Lower lobe of right lung (tissue), 2 donors: Measurements from ENCODE around the gene TLX2. TPM values are rescaled to one million over a fixed set of nuclear protein-coding genes. Genes with fewer than 3 reads are reported as not detected.
A peak's percentile ranks its signal among the peaks of the same experiment; 100 is the strongest.
"Not testable (repeated sequence)": the region's sequence is repeated elsewhere in the genome, so short reads cannot be mapped to it uniquely, and the experiment has no call there.

Experiments used
- ATAC-seq, 2 donors: fragments of 200-7000 bp; cut with Tn5 transposase; one replicate each; pipeline ENCODE4 v1.9.1; 2020 to 2022; ENCODE audit warnings: mild to moderate bottlenecking in 2 of 2, moderate library complexity in 2 of 2
- DNase-seq: peaks from one replicate; pipeline ENCODE4 v3.0.0-alpha.2; 2020
- H3K27ac ChIP-seq: fragments of 200-600 bp; one replicate; pipeline ENCODE4 v1.8.0; 2022
- H3K27me3 ChIP-seq: fragments of 200-600 bp; one replicate; pipeline ENCODE4 v1.8.0; 2022; ENCODE audit warnings: low read depth
- H3K36me3 ChIP-seq: fragments of 200-600 bp; one replicate; pipeline ENCODE4 v1.8.0; 2022; ENCODE audit warnings: mild to moderate bottlenecking
- H3K4me1 ChIP-seq: fragments of 200-600 bp; one replicate; pipeline ENCODE4 v1.8.0; 2022
- H3K4me3 ChIP-seq: fragments of 200-600 bp; one replicate; pipeline ENCODE4 v1.8.0; 2022; ENCODE audit warnings: mild to moderate bottlenecking
- H3K9me3 ChIP-seq: fragments of 200-600 bp; one replicate; pipeline ENCODE4 v1.8.0; 2022
- CTCF ChIP-seq: fragments of 200-600 bp; IDR thresholded peaks from one replicate; pipeline ENCODE4 v1.8.0; 2022; ENCODE audit warnings: antibody characterized with exemption, mild to moderate bottlenecking
- intact Hi-C: fragments of 100-400 bp; cut with DNase I; formaldehyde crosslinking; loops from one replicate; pipeline ENCODE4 v1.11.0; 2022
- long read RNA-seq: library from polyadenylated mRNA; unstranded; transcript quantifications from one replicate; pipeline ENCODE4 v2.0.0, GENCODE V29; 2021
- total RNA-seq: library from RNA; stranded (reverse); fragmentation: NEBNext Ultra II Directional; extraction: Animal tissue kit (Norgen Biotek cat#: 25700); gene quantifications from one replicate; pipeline ENCODE4 v1.2.1, GENCODE V29; 2021
- donor health status: DM: no; HTN: yes; CAD: no; lungs with severe emphysema.

The TLX2 gene
- total RNA-seq: not detected
- long read RNA-seq: 0 reads

- Histone ChIP-seq H3K9me3 (no peaks in the 10 kb centered on the region), H3K4me1 (peaks cover 31% of the 10 kb centered on the region), H3K4me3 (peak within 1 kb of the TSS; percentile 47), H3K27ac (no peak within 1 kb of the TSS), H3K27me3 (peaks cover 99% of the 10 kb centered on the region), H3K36me3 (no peaks in the 10 kb centered on the region)
- intact Hi-C loops: no loop called here
- DNase-seq: no peak
- ATAC-seq: no peak
- TF ChIP-seq CTCF: no peak
Observed at GRCh38 chr2:74514368-74515270, at the start of gene TLX2. TLX2 (plus strand) TSS chr2:74514450; CDS start chr2:74514807, 357 bp downstream.

GRCh38 chr2:74470742-74471141 is 43.5 kb upstream of the TLX2 start:
- H3K9me3 ChIP-seq, H3K27ac ChIP-seq, DNase-seq, ATAC-seq, H3K27me3 ChIP-seq, intact Hi-C loops, H3K4me3 ChIP-seq: not testable (repeated sequence)
- peaks cover 18% of the 10 kb centered on the region for H3K36me3 ChIP-seq
- H3K4me1 ChIP-seq: peaks cover 25% of the 10 kb centered on the region

- ATAC-seq: no peak
- no peak for DNase-seq
- Histone ChIP-seq H3K4me1 (peaks cover 19% of the 10 kb centered on the region), H3K4me3 (peak overlapping the region; percentile 81), H3K27me3 (no peaks in the 10 kb centered on the region), H3K36me3 (peaks cover 22% of the 10 kb centered on the region), H3K27ac (peak overlapping the region; percentile 88), H3K9me3 (no peaks in the 10 kb centered on the region)
- no peak for TF ChIP-seq CTCF
- intact Hi-C loops: no loop called here
Observed at GRCh38 chr2:74471332-74472065, 42.8 kb upstream of the TLX2 start.

- DNase-seq (peak; percentile 95), ATAC-seq (peak; percentile 96 to 98)
- H3K27me3 ChIP-seq: no peaks in the 10 kb centered on the region
- peak within 1 kb of the TSS; percentile 88 for H3K27ac ChIP-seq
- H3K36me3 ChIP-seq: peaks cover 24% of the 10 kb centered on the region
- H3K4me1 ChIP-seq: peaks cover 27% of the 10 kb centered on the region
- no peak for TF ChIP-seq CTCF
- no peaks in the 10 kb centered on the region for H3K9me3 ChIP-seq
- peak within 1 kb of the TSS; percentile 81 for H3K4me3 ChIP-seq
- intact Hi-C loops: no loop called here
Observed at GRCh38 chr2:74472086-74472944, 41.9 kb upstream of the TLX2 start, which contains the start of gene MRPL53. MRPL53 (minus strand) TSS chr2:74472680; CDS start chr2:74472660, 20 bp downstream.

GRCh38 chr2:74472945-74473258 is 41.3 kb upstream of the TLX2 start:
- intact Hi-C loops: no loop called here
- peaks cover 29% of the 10 kb centered on the region for H3K4me1 ChIP-seq
- peak overlapping the region; percentile 88 for H3K27ac ChIP-seq
- H3K9me3 ChIP-seq: no peaks in the 10 kb centered on the region
- no peak for TF ChIP-seq CTCF
- peaks cover 30% of the 10 kb centered on the region for H3K36me3 ChIP-seq
- H3K27me3 ChIP-seq: no peaks in the 10 kb centered on the region
- peak overlapping the region; percentile 81 for H3K4me3 ChIP-seq
- peak in 1 of 2 donors; percentile 3 for ATAC-seq
- DNase-seq: no peak
